ENCODE results near the gene SHISA7.

SHISA7 gene

GRCh38 chr19:55419103-55419502, 24.0 kb downstream of the SHISA7 start (continued):
- no peak for TF ChIP-seq CTCF (tag by site-specific recombination; IDR thresholded peaks at IDR 0.05)
- no peak for TF ChIP-seq SCRT2 (tag by site-specific recombination; IDR thresholded peaks at IDR 0.05)
- TF ChIP-seq ZNF114 (tag by site-specific recombination; IDR thresholded peaks at IDR 0.05) = no peak
- TF ChIP-seq ZNF529 (tag by site-specific recombination; IDR thresholded peaks at IDR 0.05; ENCODE audit: insufficient replicate concordance) = no peak

- POLR2A ChIA-PET = interaction anchor here (0.6 to 1.4 kb wide), 3 partner anchors 11 to 937 kb away, joined by 3 to 11 read pairs (median 11); partner anchors contain the start of gene UBE2S
- H3K4me3 ChIP-seq (ENCODE audit: low read depth, low read length) = no peak overlapping the region
- no peaks in the 10 kb centered on the region for H3K4me1 ChIP-seq (ENCODE audit: control insufficient read depth, insufficient read depth, low read length)
- no peaks in the 10 kb centered on the region for H3K36me3 ChIP-seq (ENCODE audit: control insufficient read depth in 2 of 2, insufficient read depth in 1 of 2, low read length in 2 of 2)
- H3K9me3 ChIP-seq (ENCODE audit: control insufficient read depth, insufficient read depth, low read depth, low read length) = no peaks in the 10 kb centered on the region
- CTCF ChIA-PET = interaction anchor here (0.5 to 4.2 kb wide), 44 partner anchors 8 to 961 kb away, joined by 3 to 58 read pairs (median 5); partner anchors contain the start of genes DNAAF3, PPP6R1 and SHISA7
- no peak overlapping the region for H3K27ac ChIP-seq (ENCODE audit: extremely low read depth, low read depth, low read length)
- TF ChIP-seq ZNF654 (tag by site-specific recombination; IDR thresholded peaks at IDR 0.05; ENCODE audit: low read depth) = peak; percentile 93
- 0 out of 2 replicates have a peak, but pooled peaks have one; percentile 48 for TF ChIP-seq KLF8 (tag by site-specific recombination; IDR thresholded peaks at IDR 0.05)
- TF ChIP-seq, protein P1, sequence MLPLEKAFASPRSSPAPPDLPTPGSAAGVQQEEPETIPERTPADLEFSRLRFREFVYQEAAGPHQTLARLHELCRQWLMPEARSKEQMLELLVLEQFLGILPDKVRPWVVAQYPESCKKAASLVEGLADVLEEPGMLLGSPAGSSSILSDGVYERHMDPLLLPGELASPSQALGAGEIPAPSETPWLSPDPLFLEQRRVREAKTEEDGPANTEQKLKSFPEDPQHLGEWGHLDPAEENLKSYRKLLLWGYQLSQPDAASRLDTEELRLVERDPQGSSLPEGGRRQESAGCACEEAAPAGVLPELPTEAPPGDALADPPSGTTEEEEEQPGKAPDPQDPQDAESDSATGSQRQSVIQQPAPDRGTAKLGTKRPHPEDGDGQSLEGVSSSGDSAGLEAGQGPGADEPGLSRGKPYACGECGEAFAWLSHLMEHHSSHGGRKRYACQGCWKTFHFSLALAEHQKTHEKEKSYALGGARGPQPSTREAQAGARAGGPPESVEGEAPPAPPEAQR (tag by site-specific recombination; IDR thresholded peaks at IDR 0.05) = no peak
- TF ChIP-seq ZNF558 (tag by site-specific recombination; IDR thresholded peaks at IDR 0.05) = no peak
- peak; percentile 42; the same call in 1 of the 2 replicates for TF ChIP-seq ZBTB17 (tag by site-specific recombination; IDR thresholded peaks at IDR 0.05)
- 0 out of 2 replicates have a peak, but pooled peaks have one; percentile 31 for TF ChIP-seq IKZF3 (tag by site-specific recombination; IDR thresholded peaks at IDR 0.05)
- TF ChIP-seq, protein P2, sequence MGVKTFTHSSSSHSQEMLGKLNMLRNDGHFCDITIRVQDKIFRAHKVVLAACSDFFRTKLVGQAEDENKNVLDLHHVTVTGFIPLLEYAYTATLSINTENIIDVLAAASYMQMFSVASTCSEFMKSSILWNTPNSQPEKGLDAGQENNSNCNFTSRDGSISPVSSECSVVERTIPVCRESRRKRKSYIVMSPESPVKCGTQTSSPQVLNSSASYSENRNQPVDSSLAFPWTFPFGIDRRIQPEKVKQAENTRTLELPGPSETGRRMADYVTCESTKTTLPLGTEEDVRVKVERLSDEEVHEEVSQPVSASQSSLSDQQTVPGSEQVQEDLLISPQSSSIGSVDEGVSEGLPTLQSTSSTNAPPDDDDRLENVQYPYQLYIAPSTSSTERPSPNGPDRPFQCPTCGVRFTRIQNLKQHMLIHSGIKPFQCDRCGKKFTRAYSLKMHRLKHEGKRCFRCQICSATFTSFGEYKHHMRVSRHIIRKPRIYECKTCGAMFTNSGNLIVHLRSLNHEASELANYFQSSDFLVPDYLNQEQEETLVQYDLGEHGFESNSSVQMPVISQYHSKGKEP (tag by site-specific recombination; IDR thresholded peaks at IDR 0.05) = peak; percentile 20; the same call in 1 of the 2 replicates
- no peak for TF ChIP-seq ZSCAN16 (tag by site-specific recombination; IDR thresholded peaks at IDR 0.05)
- peak; percentile 74 for TF ChIP-seq ZNF561 (tag by site-specific recombination; IDR thresholded peaks at IDR 0.05; ENCODE audit: borderline replicate concordance)
- 0 out of 2 replicates have a peak, but pooled peaks have one; percentile 38 for TF ChIP-seq ZSCAN30 (tag by site-specific recombination; IDR thresholded peaks at IDR 0.05)
- TF ChIP-seq, protein P3, sequence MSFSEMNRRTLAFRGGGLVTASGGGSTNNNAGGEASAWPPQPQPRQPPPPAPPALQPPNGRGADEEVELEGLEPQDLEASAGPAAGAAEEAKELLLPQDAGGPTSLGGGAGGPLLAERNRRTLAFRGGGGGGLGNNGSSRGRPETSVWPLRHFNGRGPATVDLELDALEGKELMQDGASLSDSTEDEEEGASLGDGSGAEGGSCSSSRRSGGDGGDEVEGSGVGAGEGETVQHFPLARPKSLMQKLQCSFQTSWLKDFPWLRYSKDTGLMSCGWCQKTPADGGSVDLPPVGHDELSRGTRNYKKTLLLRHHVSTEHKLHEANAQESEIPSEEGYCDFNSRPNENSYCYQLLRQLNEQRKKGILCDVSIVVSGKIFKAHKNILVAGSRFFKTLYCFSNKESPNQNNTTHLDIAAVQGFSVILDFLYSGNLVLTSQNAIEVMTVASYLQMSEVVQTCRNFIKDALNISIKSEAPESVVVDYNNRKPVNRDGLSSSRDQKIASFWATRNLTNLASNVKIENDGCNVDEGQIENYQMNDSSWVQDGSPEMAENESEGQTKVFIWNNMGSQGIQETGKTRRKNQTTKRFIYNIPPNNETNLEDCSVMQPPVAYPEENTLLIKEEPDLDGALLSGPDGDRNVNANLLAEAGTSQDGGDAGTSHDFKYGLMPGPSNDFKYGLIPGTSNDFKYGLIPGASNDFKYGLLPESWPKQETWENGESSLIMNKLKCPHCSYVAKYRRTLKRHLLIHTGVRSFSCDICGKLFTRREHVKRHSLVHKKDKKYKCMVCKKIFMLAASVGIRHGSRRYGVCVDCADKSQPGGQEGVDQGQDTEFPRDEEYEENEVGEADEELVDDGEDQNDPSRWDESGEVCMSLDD (tag by site-specific recombination; IDR thresholded peaks at IDR 0.05) = no peak
- TF ChIP-seq ZNF157 (tag by site-specific recombination; IDR thresholded peaks at IDR 0.05) = no peak
- TF ChIP-seq GLIS1 (tag by site-specific recombination; IDR thresholded peaks at IDR 0.05) = peak; percentile 32; the same call in 1 of the 2 replicates
- TF ChIP-seq ZEB2 (tag by site-specific recombination; IDR thresholded peaks at IDR 0.05) = 0 out of 2 replicates have a peak, but pooled peaks have one; percentile 27
- TF ChIP-seq ZNF660 (tag by site-specific recombination; IDR thresholded peaks at IDR 0.05) = peak; percentile 74; the same call in 1 of the 2 replicates
- TF ChIP-seq CTCF (tag by site-specific recombination; IDR thresholded peaks at IDR 0.05) = peak; percentile 61
Measured at GRCh38 chr19:55418185-55418584, 24.9 kb downstream of the SHISA7 start.
